ENCODE data around the gene ARHGAP21. TPM values are rescaled to one million over a fixed set of nuclear protein-coding genes. Genes with fewer than 3 reads are reported as not detected.
"Not testable (repeated sequence)": the region's sequence is repeated elsewhere in the genome, so short reads cannot be mapped to it uniquely, and the experiment has no call there.

The ARHGAP21 gene
- 10 to 100 TPM; 15.3 to 59.1 (median 37.1) TPM for total RNA-seq

DNA sequence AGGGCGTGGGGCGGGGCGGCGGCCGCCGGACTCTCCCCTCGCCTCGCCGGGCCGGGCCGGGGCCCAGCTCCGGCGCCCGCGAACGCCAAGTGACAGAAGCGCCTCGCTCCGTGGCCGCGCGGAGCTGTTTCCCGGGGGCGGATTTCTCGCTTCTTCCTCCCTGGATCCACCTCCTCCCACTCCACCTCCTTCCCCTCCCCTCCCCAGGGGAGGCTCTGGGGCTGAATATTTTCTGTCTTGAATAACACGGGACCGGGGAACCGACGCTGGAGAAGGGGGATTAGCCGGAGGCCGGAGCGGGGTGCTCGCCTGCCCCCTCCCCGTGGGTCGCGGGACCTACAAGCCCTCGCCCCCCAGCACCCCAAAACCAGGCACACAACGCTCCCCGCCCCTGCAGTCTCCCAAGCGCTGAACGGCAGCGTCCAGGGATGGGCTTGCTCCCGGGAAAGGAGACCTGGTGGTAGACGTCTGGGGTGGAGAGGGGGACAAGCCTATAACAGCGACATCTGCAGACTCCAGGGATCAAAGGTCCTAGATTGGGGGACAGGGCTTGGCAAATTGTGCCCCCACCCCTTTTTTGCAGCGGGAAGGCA lies at the start of gene ARHGAP21:
Gene ARHGAP21 (minus strand): TSS at position 100 of the 593 bp plus-strand sequence. CDS start 1,988 bp downstream, outside the sequence.
- Histone ChIP-seq H3K27ac (peak within 1 kb of the TSS; percentile 96 to 98 (median 98)), H3K4me3 (peak within 1 kb of the TSS; percentile 66 to 87 (median 79)), H3K36me3 (no peaks in the 10 kb centered on the region), H3K9me3 (no peaks in the 10 kb centered on the region), H3K4me1 (peaks cover 0 to 45% (median 8%) of the 10 kb centered on the region in 3 donors), H3K27me3 (no peaks in the 10 kb centered on the region)
- TF ChIP-seq POLR2A (IDR thresholded peaks at IDR 0.05), result peak in 1 of 4 donors; percentile 31
- TF ChIP-seq, protein P1, sequence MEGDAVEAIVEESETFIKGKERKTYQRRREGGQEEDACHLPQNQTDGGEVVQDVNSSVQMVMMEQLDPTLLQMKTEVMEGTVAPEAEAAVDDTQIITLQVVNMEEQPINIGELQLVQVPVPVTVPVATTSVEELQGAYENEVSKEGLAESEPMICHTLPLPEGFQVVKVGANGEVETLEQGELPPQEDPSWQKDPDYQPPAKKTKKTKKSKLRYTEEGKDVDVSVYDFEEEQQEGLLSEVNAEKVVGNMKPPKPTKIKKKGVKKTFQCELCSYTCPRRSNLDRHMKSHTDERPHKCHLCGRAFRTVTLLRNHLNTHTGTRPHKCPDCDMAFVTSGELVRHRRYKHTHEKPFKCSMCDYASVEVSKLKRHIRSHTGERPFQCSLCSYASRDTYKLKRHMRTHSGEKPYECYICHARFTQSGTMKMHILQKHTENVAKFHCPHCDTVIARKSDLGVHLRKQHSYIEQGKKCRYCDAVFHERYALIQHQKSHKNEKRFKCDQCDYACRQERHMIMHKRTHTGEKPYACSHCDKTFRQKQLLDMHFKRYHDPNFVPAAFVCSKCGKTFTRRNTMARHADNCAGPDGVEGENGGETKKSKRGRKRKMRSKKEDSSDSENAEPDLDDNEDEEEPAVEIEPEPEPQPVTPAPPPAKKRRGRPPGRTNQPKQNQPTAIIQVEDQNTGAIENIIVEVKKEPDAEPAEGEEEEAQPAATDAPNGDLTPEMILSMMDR (IDR thresholded peaks at IDR 0.05), result no peak
- 0% methylated on average over 2 of the region's 46 CpGs; no CpG with 5 or more reads in 1 of the 2 donors for WGBS, 2 donors
- intact Hi-C loops (cut with DNase I), result no loop called here
- no peak for DNase-seq

DNA sequence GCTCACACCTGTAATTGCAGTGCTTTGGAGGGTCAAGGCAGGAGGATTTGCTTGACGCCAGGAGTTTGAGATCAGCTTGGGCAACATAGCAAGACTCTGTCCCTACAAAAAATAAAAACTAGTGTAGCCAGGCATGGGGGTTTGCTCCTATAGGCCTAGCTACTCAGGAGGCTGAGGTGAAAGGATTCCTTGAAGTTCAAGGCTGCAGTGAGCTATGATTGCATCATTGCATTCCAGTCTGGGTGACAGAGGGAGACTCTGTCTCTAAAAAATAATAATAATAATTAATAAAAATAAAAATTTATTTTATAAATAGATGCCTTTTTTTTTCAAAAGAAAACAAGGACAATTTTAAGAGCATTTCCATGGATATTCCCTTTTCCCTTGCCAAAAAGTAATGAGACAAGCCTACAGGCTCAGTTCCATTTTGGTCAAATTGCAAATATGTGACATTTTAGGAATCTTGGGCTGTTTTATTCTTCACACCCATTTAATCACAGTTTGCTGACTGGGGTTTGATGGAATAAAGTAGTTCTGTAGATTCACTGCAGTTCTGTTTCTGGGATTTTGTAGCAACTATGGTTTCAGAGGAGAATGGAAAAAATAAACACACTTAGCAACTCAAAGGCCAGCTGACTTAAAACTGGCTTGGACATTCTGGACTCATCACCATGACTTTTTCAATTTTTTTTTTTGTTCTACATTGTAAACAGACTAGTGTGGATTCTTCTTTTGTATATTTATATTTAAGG lies 48.4 kb upstream of the ARHGAP21 start:
- H3K4me1 ChIP-seq, result no peaks in the 10 kb centered on the region
- 78 to 80% methylated on average over 1 of the region's 1 CpG for WGBS, 2 donors
- DNase-seq, result no peak

DNA sequence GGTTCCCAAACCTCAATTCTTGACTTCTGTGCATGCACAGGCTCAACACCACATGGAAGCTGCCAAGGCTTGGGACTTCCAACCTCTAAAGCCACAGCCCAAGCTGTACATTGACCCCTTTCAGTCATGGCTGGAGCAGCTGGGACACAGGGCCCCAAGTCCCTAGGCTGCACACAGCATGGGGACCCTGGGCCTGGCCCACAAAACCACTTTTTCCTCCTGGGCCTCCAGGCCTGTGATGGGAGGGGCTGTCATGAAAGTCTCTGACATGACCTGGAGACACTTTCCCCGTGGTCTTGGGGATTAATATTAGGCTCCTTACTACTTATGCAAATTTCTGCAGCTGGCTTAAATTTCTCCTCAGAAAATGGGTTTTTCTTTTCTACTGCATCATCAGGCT lies 41.3 kb upstream of the ARHGAP21 start:
- DNase-seq; H3K36me3 ChIP-seq; intact Hi-C loops (cut with DNase I); H3K9me3 ChIP-seq; H3K4me1 ChIP-seq; H3K27me3 ChIP-seq; H3K27ac ChIP-seq; H3K4me3 ChIP-seq: not testable (repeated sequence)
- 21 to 40% methylated on average over 1 of the region's 1 CpG for WGBS, 2 donors

More for the DNA sequence above, 48.4 kb upstream of the ARHGAP21 start:
- no peaks in the 10 kb centered on the region for H3K9me3 ChIP-seq
- no peak overlapping the region for H3K4me3 ChIP-seq
- no peak overlapping the region for H3K27ac ChIP-seq
- TF ChIP-seq, protein P1 (IDR thresholded peaks at IDR 0.05), result no peak
- no peak for TF ChIP-seq POLR2A (IDR thresholded peaks at IDR 0.05)
- H3K27me3 ChIP-seq, result no peaks in the 10 kb centered on the region
- intact Hi-C loops (cut with DNase I), result no loop called here
- H3K36me3 ChIP-seq, result no peaks in the 10 kb centered on the region

GRCh38 chr10:24762966-24763623 lies 39.4 kb upstream of the ARHGAP21 start:
- H3K4me1 ChIP-seq, result no peaks in the 10 kb centered on the region
- H3K4me3 ChIP-seq, result no peak overlapping the region
- H3K27ac ChIP-seq, result no peak overlapping the region
- H3K36me3 ChIP-seq, result no peaks in the 10 kb centered on the region
- 45 to 47% methylated on average over 2 of the region's 2 CpGs for WGBS, 2 donors
- TF ChIP-seq POLR2A (IDR thresholded peaks at IDR 0.05), result no peak
- TF ChIP-seq, protein P1 (IDR thresholded peaks at IDR 0.05), result no peak
- no peak for DNase-seq
- H3K27me3 ChIP-seq, result no peaks in the 10 kb centered on the region
- intact Hi-C loops (cut with DNase I), result no loop called here
- H3K9me3 ChIP-seq, result no peaks in the 10 kb centered on the region

DNA sequence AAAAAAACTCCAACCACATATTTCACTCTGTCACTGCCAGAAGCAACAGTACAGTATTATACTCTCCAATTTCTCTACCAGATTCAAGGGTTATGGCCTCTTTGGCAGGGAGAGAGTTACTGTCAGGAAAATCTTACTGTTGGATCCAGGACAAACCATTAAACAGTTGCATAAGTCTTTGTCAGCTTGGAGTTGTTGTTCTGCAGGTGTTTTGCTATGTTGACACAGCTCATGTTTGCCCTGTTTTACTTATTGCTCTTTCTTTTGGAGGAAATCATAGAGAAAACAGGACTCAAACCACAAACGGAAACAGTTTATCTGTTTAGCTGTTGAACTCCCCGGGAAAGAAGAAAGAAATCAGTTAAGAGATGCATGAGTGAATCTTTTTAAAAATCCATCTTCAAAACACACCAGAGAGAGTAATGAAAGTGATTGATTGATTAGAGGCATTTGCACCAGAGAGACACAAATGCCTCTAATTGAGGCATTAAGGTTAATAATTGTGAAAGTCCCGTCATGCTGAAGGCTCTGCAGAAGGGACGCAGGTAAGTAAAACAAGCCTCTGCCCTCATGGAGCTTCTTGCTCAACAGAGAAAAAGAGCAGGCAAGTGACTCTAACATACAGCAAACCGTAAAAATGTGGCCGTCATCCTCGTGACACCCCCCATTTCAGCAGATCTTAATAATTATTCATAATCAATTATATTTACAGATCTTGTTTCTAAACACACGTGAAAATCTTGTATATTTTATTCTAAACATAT lies 38.7 kb upstream of the ARHGAP21 start:
- 70 to 78% methylated on average over 8 of the region's 8 CpGs for WGBS, 2 donors

More for the DNA sequence above, 38.7 kb upstream of the ARHGAP21 start:
- Histone ChIP-seq H3K36me3 (no peaks in the 10 kb centered on the region), H3K9me3 (no peaks in the 10 kb centered on the region), H3K27ac (no peak overlapping the region), H3K27me3 (no peaks in the 10 kb centered on the region), H3K4me3 (no peak overlapping the region), H3K4me1 (no peaks in the 10 kb centered on the region)
- no peak for TF ChIP-seq POLR2A (IDR thresholded peaks at IDR 0.05)
- TF ChIP-seq, protein P1 (IDR thresholded peaks at IDR 0.05), result no peak
- intact Hi-C loops (cut with DNase I), result no loop called here
- DNase-seq, result no peak

All from esophagus squamous epithelium (tissue), 5 donors.